ENCODE results near the gene ZMIZ1.

GRCh38 chr10:79123547-79123963, 54.8 kb downstream of the ZMIZ1 start:
- TF ChIP-seq EP300 (IDR thresholded peaks at IDR 0.05) (no peak), CBX2 (IDR thresholded peaks at IDR 0.05; ENCODE audit: borderline replicate concordance, low read depth) (no peak), CBX8 (IDR thresholded peaks at IDR 0.05) (no peak), ZC3H11A (IDR thresholded peaks at IDR 0.05) (no peak), POLR2A (IDR thresholded peaks at IDR 0.05; ENCODE audit: low read length) (no peak), CTCF (IDR thresholded peaks at IDR 0.05) (no peak), REST (IDR thresholded peaks at IDR 0.05) (no peak), GATA3 (IDR thresholded peaks at IDR 0.05; ENCODE audit: borderline replicate concordance) (no peak), MAX (IDR thresholded peaks at IDR 0.05) (no peak)
